PFSK-1 (cell line): ENCODE data around the gene MCOLN1.

Source experiments
- FOXP2 ChIP-seq: optimal IDR thresholded peaks from 2 replicates; pipeline ENCODE3; 2011; ENCODE audit warnings: borderline replicate concordance, control low read depth, inconsistent platforms; ENCODE audit not compliant: insufficient read depth; ENCODE audit errors: extremely low read length, extremely low read depth
- POLR2AphosphoS5 ChIP-seq: IDR thresholded peaks from 2 replicates; pipeline ENCODE4 v1.6.1; 2012; ENCODE audit warnings: low read depth, mild to moderate bottlenecking, control low read depth, low read length, moderate library complexity
- SIN3A ChIP-seq: IDR thresholded peaks from 2 replicates; pipeline ENCODE4 v1.6.1; 2012; ENCODE audit warnings: mild to moderate bottlenecking, low read length, moderate library complexity, borderline replicate concordance; ENCODE audit not compliant: insufficient read depth
- TAF1 ChIP-seq: IDR thresholded peaks from 2 replicates; pipeline ENCODE4 v1.6.1; 2012; ENCODE audit warnings: low read length, control low read depth, borderline replicate concordance; ENCODE audit not compliant: insufficient read depth
- TF ChIP-seq, protein P1 (sequence below), 2 experiments: IDR thresholded peaks; 2 replicates each; pipeline versions ENCODE4 v1.6.1 to v1.8.0; 2011 to 2012; ENCODE audit warnings: low read depth in 2 of 2, low read length in 2 of 2, control low read depth in 1 of 2, inconsistent platforms in 1 of 2, mild to moderate bottlenecking in 1 of 2, moderate library complexity in 1 of 2; ENCODE audit not compliant: insufficient read depth in 1 of 2

MCOLN1 gene

DNA sequence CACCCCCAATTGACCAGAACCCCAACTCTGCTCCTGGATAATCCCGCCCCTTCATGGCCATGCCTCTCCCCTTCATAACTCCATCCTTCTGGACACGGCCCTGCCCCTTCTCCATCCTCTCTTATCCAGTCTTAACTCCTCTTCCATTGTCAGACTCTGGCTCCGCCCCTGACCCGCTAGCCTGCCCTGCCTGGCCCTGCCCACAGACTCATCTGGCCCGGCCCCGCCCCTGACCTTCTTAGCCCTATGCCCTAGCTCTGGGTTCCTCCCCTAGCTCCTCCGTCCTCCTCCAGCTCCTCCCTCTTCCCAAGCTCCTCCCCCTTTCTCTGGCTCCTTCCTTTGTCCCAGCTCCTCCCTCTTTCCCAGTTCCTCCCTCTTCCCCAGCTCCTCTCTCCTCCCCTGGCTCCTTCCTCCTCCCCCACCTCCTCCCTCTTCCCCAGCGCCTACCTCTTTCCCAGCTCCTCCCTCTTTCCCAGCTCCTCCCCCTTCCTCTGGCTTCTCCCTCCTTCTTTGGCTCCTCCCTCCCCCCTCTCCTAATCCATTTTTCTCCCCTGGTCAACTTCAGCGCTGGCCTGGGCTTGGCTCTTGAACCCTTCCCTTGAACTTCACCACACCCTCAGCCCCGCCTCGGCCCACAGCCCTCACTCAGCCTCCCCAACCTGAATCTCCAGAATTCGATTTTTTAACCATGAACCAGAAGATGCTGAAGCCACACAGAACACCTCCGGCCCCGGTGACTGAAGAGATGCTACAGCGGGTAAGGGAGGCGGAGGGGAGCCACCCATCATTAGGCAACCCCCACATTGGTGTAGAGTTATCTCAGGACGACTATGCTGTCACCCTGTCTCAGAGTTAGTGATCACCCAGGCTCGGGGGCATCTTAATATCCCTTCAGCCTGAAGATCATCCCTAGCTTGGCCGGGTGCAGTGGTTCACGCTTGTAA is 15.8 kb upstream of the MCOLN1 start:
- TF ChIP-seq, protein P1, sequence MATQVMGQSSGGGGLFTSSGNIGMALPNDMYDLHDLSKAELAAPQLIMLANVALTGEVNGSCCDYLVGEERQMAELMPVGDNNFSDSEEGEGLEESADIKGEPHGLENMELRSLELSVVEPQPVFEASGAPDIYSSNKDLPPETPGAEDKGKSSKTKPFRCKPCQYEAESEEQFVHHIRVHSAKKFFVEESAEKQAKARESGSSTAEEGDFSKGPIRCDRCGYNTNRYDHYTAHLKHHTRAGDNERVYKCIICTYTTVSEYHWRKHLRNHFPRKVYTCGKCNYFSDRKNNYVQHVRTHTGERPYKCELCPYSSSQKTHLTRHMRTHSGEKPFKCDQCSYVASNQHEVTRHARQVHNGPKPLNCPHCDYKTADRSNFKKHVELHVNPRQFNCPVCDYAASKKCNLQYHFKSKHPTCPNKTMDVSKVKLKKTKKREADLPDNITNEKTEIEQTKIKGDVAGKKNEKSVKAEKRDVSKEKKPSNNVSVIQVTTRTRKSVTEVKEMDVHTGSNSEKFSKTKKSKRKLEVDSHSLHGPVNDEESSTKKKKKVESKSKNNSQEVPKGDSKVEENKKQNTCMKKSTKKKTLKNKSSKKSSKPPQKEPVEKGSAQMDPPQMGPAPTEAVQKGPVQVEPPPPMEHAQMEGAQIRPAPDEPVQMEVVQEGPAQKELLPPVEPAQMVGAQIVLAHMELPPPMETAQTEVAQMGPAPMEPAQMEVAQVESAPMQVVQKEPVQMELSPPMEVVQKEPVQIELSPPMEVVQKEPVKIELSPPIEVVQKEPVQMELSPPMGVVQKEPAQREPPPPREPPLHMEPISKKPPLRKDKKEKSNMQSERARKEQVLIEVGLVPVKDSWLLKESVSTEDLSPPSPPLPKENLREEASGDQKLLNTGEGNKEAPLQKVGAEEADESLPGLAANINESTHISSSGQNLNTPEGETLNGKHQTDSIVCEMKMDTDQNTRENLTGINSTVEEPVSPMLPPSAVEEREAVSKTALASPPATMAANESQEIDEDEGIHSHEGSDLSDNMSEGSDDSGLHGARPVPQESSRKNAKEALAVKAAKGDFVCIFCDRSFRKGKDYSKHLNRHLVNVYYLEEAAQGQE (IDR thresholded peaks at IDR 0.05; ENCODE audit: insufficient read depth in 1 of 2, low read depth in 2 of 2, low read length in 2 of 2), result no peak
- TF ChIP-seq TAF1 (peak; percentile 29; the same call in 1 of the 2 replicates), SIN3A (no peak), FOXP2 (no peak)

GRCh38 chr19:7507884-7508283 is 14.5 kb upstream of the MCOLN1 start:
- TF ChIP-seq SIN3A (no peak), POLR2AphosphoS5 (no peak), TAF1 (no peak), FOXP2 (peak; percentile 24)
- TF ChIP-seq, protein P1 (IDR thresholded peaks at IDR 0.05; ENCODE audit: insufficient read depth in 1 of 2, low read depth in 2 of 2, low read length in 2 of 2), result 0 out of 4 replicates have a peak, but pooled peaks of 1 of the 2 experiments have one; percentile 42

- no peak for TF ChIP-seq POLR2AphosphoS5
- TF ChIP-seq, protein P1 (IDR thresholded peaks at IDR 0.05; ENCODE audit: insufficient read depth in 1 of 2, low read depth in 2 of 2, low read length in 2 of 2), result peak; percentile 95 to 97
These were observed 12.8 kb upstream of the MCOLN1 start for GRCh38 chr19:7509625-7510024.

- TF ChIP-seq, protein P1 (IDR thresholded peaks at IDR 0.05; ENCODE audit: insufficient read depth in 1 of 2, low read depth in 2 of 2, low read length in 2 of 2), result no peak
- no peak for TF ChIP-seq FOXP2
- no peak for TF ChIP-seq POLR2AphosphoS5
- TF ChIP-seq SIN3A, result no peak
- TF ChIP-seq TAF1, result no peak
These were observed 10.0 kb upstream of the MCOLN1 start for GRCh38 chr19:7512400-7512851.
